ENCODE results near the gene IRF4. TPM values are rescaled to one million over a fixed set of nuclear protein-coding genes. Genes with fewer than 3 reads are reported as not detected.
"Not testable (repeated sequence)": the region's sequence is repeated elsewhere in the genome, so short reads cannot be mapped to it uniquely, and the experiment has no call there.

The IRF4 gene
- total RNA-seq, 1 donor from 2014 or later: not detected

DNA sequence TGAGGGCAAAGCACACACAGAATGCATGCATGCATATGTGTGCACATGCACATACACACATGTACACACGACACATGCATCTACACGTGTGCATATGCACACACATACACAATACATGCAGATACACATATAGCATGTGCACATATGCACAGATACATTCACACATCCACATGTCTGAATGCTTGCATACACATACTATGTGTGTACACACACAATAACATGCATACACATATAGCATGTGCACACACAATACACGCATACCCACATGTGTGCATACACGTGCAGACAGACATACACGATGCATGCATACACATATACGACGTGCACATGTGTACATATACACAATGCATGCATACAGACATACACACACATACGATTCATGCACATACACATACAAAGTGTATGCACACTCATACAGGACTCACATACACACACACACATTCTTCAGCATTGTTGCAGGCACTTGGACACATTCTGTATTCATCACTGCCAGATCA, 24.2 kb upstream of the IRF4 start:
- no peak overlapping the region for H3K27ac Mint-ChIP-seq (ENCODE audit: unreplicated experiment)
- H3K4me1 Mint-ChIP-seq (ENCODE audit: unreplicated experiment): no peaks in the 10 kb centered on the region
- peaks cover 2% of the 10 kb centered on the region for H3K27me3 Mint-ChIP-seq (ENCODE audit: unreplicated experiment)
- no peak overlapping the region for H3K4me3 Mint-ChIP-seq (ENCODE audit: unreplicated experiment)
- no peak for TF ChIP-seq CTCF (IDR thresholded peaks at IDR 0.05)
- no peak for DNase-seq (ENCODE audit: extremely low spot score, unreplicated experiment)
- no peaks in the 10 kb centered on the region for H3K36me3 Mint-ChIP-seq (ENCODE audit: unreplicated experiment)
- peaks cover 29% of the 10 kb centered on the region for H3K9me3 Mint-ChIP-seq (ENCODE audit: unreplicated experiment)

DNA sequence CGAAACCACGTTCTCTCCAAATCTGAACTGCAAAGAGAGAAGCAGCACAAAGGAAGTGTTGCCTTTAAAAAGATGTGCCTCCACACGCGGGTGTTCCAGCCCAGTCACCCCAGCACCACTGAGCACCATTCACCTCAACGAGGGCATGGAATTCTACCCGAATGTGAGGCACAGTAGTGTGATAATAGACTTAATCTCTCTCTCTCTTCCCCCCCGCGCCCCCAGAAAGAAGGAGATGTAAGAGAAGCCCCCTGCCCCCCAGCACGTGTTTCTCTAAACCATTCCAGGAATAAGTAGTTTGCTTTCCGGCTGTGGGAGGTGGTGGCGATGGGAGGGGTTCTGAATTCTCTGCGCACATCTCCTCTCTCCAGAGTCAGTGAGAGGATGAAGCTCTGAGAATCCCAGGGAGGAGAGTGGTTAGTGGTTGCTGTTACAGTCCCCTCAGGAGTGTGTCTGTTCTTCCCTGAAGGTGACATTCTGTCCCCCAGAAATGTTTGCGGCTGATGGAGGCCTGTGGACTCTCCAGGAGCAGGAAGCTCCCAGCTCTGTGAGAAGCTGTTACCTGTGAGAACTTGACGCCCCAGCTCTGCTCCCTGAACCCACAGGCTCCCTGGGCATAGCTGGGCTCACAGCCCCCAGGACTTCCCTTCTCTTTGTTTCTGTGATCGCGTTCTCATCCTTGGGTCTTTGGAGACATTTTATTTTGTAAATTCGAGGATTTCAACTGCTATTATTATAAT, 23.5 kb upstream of the IRF4 start:
- Mint-ChIP-seq H3K4me3 (ENCODE audit: unreplicated experiment) (no peak overlapping the region), H3K27ac (ENCODE audit: unreplicated experiment) (no peak overlapping the region), H3K4me1 (ENCODE audit: unreplicated experiment) (no peaks in the 10 kb centered on the region), H3K27me3 (ENCODE audit: unreplicated experiment) (peaks cover 4% of the 10 kb centered on the region), H3K36me3 (ENCODE audit: unreplicated experiment) (no peaks in the 10 kb centered on the region), H3K9me3 (ENCODE audit: unreplicated experiment) (peaks cover 22% of the 10 kb centered on the region)
- no peak for DNase-seq (ENCODE audit: extremely low spot score, unreplicated experiment)
- no peak for TF ChIP-seq CTCF (IDR thresholded peaks at IDR 0.05)

GRCh38 chr6:369559-370431, 21.8 kb upstream of the IRF4 start:
- Mint-ChIP-seq H3K36me3 (ENCODE audit: unreplicated experiment) (no peaks in the 10 kb centered on the region), H3K9me3 (ENCODE audit: unreplicated experiment) (peaks cover 8% of the 10 kb centered on the region), H3K4me3 (ENCODE audit: unreplicated experiment) (no peak overlapping the region), H3K4me1 (ENCODE audit: unreplicated experiment) (no peaks in the 10 kb centered on the region), H3K27me3 (ENCODE audit: unreplicated experiment) (peaks cover 4% of the 10 kb centered on the region), H3K27ac (ENCODE audit: unreplicated experiment) (no peak overlapping the region)
- DNase-seq (ENCODE audit: extremely low spot score, unreplicated experiment): no peak
- no peak for TF ChIP-seq CTCF (IDR thresholded peaks at IDR 0.05)

DNA sequence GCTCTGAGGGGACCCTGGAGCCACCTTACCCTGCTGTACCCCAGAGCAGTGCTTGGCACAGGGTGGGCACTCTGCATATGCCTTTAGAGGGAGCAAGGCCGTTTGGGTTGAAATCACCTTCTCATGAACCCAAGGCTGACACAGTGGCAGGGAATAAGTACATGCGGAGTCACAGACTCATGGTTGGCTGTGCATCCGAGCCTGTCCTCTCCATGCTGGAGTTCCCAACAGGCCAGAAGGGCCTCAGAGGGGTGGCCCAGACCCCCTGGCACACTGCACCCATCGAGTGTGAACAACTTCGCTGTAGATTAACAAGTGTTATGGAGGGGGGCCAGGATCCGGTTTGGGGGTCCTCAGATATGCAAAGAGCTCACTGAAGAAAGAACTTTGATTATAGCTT, 21.0 kb upstream of the IRF4 start:
- Mint-ChIP-seq H3K4me3 (ENCODE audit: unreplicated experiment) (no peak overlapping the region), H3K27ac (ENCODE audit: unreplicated experiment) (no peak overlapping the region), H3K9me3 (ENCODE audit: unreplicated experiment) (peaks cover 3% of the 10 kb centered on the region), H3K4me1 (ENCODE audit: unreplicated experiment) (no peaks in the 10 kb centered on the region), H3K36me3 (ENCODE audit: unreplicated experiment) (no peaks in the 10 kb centered on the region), H3K27me3 (ENCODE audit: unreplicated experiment) (peaks cover 4% of the 10 kb centered on the region)
- TF ChIP-seq CTCF (IDR thresholded peaks at IDR 0.05): no peak
- no peak for DNase-seq (ENCODE audit: extremely low spot score, unreplicated experiment)

GRCh38 chr6:371851-372250, 19.7 kb upstream of the IRF4 start:
- H3K4me3 Mint-ChIP-seq (ENCODE audit: unreplicated experiment); H3K27ac Mint-ChIP-seq (ENCODE audit: unreplicated experiment); H3K4me1 Mint-ChIP-seq (ENCODE audit: unreplicated experiment); H3K36me3 Mint-ChIP-seq (ENCODE audit: unreplicated experiment); H3K9me3 Mint-ChIP-seq (ENCODE audit: unreplicated experiment); H3K27me3 Mint-ChIP-seq (ENCODE audit: unreplicated experiment): not testable (repeated sequence)
- DNase-seq (ENCODE audit: extremely low spot score, unreplicated experiment): peak; percentile 88
